DOHH2 (cell line): Measurements from ENCODE around the gene NAA35.

Experiments
- H3F3A ChIP-seq: fragments of 200-600 bp; sonication (generic), shearing (Covaris generic); 2 replicates; pipeline ENCODE4 v1.6.0; 2016; ENCODE audit warnings: antibody characterized with exemption, mild to moderate bottlenecking; ENCODE audit not compliant: control insufficient read depth, insufficient read depth
- H3K27ac ChIP-seq: fragments of 200-600 bp; sonication (generic); 2 replicates; pipeline ENCODE4 v1.5.1; 2014; ENCODE audit warnings: low read depth, mild to moderate bottlenecking, low read length, moderate library complexity
- H3K27me3 ChIP-seq: fragments of 200-600 bp; sonication (generic); 2 replicates; pipeline ENCODE4 v1.6.1; 2014; ENCODE audit warnings: mild to moderate bottlenecking, low read length, mixed read lengths; ENCODE audit not compliant: control insufficient read depth
- H3K36me3 ChIP-seq: fragments of 200-600 bp; sonication (generic); 2 replicates; pipeline ENCODE4 v1.6.1; 2014; ENCODE audit warnings: mild to moderate bottlenecking, low read length, moderate library complexity, mixed read lengths; ENCODE audit not compliant: control insufficient read depth
- H3K4me1 ChIP-seq: fragments of 200-600 bp; sonication (generic); 2 replicates; pipeline ENCODE4 v1.6.1; 2014; ENCODE audit warnings: mild to moderate bottlenecking, low read length, mixed read lengths; ENCODE audit not compliant: control insufficient read depth
- H3K4me2 ChIP-seq: fragments of 200-600 bp; sonication (generic); 2 replicates; pipeline ENCODE4 v1.6.0; 2014; ENCODE audit warnings: mild to moderate bottlenecking, low read length, moderate library complexity
- H3K4me3 ChIP-seq: fragments of 200-600 bp; sonication (generic); 2 replicates; pipeline ENCODE4 v1.5.1; 2014; ENCODE audit warnings: mild to moderate bottlenecking, low read length, mixed read lengths
- H3K79me2 ChIP-seq: fragments of 200-600 bp; sonication (generic); 2 replicates; pipeline ENCODE4 v1.6.1; 2014; ENCODE audit warnings: mild to moderate bottlenecking, low read length, mixed read lengths; ENCODE audit not compliant: control insufficient read depth
- H3K9me2 ChIP-seq: fragments of 200-600 bp; sonication (generic); replicated peaks from 2 replicates; pipeline ENCODE4 v1.6.1; 2014; ENCODE audit warnings: mild to moderate bottlenecking, low read length, mixed read lengths; ENCODE audit not compliant: control insufficient read depth
- H3K9me3 ChIP-seq: fragments of 200-600 bp; sonication (generic); 2 replicates; pipeline ENCODE4 v1.6.1; 2014; ENCODE audit warnings: antibody characterized with exemption, low read length, mixed read lengths; ENCODE audit not compliant: control insufficient read depth, insufficient read depth
- H4K20me1 ChIP-seq: fragments of 200-600 bp; sonication (generic); 2 replicates; pipeline ENCODE4 v1.6.0; 2014; ENCODE audit warnings: low read depth, mild to moderate bottlenecking, antibody characterized with exemption, low read length, moderate library complexity; ENCODE audit not compliant: control insufficient read depth, insufficient read depth
- EZH2phosphoT487 ChIP-seq: fragments of 200-600 bp; sonication (generic); IDR thresholded peaks from 2 replicates; pipeline ENCODE4 v1.6.1; 2017; ENCODE audit warnings: borderline replicate concordance, mild to moderate bottlenecking, antibody characterized with exemption, low read length, moderate library complexity, mixed read lengths
- TF ChIP-seq, protein P1 (sequence below): fragments of 200-600 bp; sonication (generic); IDR thresholded peaks from one replicate; pipeline ENCODE4 v1.5.1; 2014; ENCODE audit warnings: antibody characterized with exemption, mild to moderate bottlenecking, low read depth, low read length; ENCODE audit not compliant: poor library complexity, severe bottlenecking

The NAA35 gene

DNA sequence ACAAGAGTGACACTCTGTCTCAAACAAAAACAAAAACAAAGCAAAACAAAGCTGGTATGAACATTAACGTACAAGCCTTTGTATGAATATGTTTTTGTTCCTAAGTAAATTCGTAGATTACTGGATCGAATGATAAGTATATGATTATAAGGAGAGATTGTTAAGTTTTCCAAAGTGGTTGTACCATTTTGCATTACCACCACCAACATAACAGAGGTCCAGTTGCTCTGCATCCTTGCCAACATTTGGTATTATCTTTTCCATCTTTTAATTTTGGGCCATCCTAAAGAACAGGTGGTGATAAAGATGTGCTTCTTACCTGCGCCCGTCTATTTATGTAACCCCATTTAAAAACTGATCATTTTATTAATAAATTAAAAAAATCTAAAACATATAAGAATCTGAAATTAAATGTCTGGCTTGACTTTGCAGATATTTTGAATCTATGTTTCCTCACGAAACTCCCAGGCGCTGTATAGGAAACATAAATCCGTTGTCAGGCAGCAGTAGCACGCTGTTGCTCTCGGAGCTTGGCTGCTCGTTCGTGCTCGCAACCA is 593 bp upstream of the NAA35 start:
- peaks cover 4% of the 10 kb centered on the region; the same call in 1 of the 2 replicates for H3F3A ChIP-seq

DNA sequence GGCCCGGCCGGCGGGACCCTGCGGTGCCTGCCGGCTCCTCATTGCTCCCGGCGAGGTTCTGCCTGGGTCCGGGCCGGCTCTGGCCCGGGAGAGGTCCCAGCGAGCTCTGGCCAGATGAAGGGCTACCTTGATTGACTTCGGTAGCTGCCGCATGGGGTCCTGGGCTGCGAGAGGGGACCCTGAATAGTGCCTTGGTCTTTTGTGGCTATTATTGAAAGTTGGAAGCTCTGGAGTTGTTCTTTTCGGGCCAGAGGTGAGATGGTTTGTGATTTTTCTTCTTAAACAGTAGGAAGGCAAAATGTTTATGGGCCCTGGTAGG is 635 bp downstream of the NAA35 start:
- Histone ChIP-seq H3K79me2 (peaks cover 44% of the 10 kb centered on the region), H3K4me3 (peak overlapping the region; percentile 94), H3K4me1 (peaks cover 25% of the 10 kb centered on the region), H3K9me2 (no peaks in the 10 kb centered on the region), H3K4me2 (peak overlapping the region; percentile 87), H3K27ac (no peak overlapping the region), H3K27me3 (peaks cover 28% of the 10 kb centered on the region), H3K9me3 (no peaks in the 10 kb centered on the region), H4K20me1 (no peaks in the 10 kb centered on the region; the same call in 1 of the 2 replicates), H3K36me3 (peaks cover 29% of the 10 kb centered on the region), H3F3A (peaks cover 4% of the 10 kb centered on the region; the same call in 1 of the 2 replicates)
- no peak for TF ChIP-seq EZH2phosphoT487
- TF ChIP-seq, protein P1, sequence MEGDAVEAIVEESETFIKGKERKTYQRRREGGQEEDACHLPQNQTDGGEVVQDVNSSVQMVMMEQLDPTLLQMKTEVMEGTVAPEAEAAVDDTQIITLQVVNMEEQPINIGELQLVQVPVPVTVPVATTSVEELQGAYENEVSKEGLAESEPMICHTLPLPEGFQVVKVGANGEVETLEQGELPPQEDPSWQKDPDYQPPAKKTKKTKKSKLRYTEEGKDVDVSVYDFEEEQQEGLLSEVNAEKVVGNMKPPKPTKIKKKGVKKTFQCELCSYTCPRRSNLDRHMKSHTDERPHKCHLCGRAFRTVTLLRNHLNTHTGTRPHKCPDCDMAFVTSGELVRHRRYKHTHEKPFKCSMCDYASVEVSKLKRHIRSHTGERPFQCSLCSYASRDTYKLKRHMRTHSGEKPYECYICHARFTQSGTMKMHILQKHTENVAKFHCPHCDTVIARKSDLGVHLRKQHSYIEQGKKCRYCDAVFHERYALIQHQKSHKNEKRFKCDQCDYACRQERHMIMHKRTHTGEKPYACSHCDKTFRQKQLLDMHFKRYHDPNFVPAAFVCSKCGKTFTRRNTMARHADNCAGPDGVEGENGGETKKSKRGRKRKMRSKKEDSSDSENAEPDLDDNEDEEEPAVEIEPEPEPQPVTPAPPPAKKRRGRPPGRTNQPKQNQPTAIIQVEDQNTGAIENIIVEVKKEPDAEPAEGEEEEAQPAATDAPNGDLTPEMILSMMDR: no peak

More for the DNA sequence above, 593 bp upstream of the NAA35 start:
- Histone ChIP-seq H4K20me1 (peaks cover 2% of the 10 kb centered on the region), H3K36me3 (peaks cover 25% of the 10 kb centered on the region), H3K79me2 (peaks cover 40% of the 10 kb centered on the region), H3K4me1 (peaks cover 25% of the 10 kb centered on the region), H3K4me3 (no peak overlapping the region), H3K27ac (no peak overlapping the region), H3K4me2 (peak overlapping the region; percentile 50), H3K9me2 (no peaks in the 10 kb centered on the region), H3K27me3 (peaks cover 33% of the 10 kb centered on the region), H3K9me3 (no peaks in the 10 kb centered on the region)
- TF ChIP-seq EZH2phosphoT487: no peak
- TF ChIP-seq, protein P1: no peak

DNA sequence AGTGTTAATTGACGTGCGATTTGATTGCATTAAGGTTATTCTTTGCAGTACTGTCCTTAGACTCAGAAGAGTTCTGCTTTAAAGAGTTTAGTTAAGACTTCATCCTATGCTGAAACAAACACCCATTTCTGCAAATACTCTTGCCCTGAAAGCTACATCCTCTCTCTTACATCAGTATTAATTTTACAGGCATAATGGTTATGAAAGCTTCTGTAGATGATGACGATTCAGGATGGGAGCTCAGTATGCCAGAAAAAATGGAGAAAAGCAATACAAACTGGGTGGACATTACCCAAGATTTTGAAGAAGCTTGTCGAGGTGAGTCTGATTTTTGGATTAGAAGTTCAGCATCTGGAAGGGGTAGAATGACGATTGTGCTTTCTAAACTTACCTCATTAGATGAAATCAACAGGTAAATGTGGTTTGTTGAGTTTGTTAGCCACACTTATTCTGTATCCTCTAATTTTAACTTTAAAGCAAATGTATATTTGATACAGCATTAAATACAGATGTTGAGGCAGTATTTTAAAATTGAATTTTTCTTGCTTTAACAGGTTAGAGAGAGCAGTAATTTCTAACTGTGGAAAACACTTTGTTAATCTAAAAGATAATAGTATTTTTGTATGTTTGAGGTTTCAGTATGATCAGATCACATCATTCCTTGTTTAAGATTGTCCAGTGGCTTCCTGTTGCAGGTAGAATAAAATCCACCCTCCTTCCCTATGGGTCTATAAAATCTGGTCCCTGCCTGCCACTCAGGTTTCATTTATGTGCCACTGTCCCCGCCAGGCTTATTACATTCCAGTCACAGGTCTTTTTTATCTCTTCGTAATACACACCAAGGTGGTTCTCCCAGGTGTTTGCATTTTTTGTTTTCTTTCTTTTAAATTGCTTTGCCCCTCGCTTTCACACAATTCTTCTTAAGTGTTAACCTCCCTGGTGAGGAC is 1.3 kb downstream of the NAA35 start:
- Histone ChIP-seq H3K79me2 (peaks cover 45% of the 10 kb centered on the region), H3K9me3 (no peaks in the 10 kb centered on the region), H3K4me2 (peak overlapping the region; percentile 87), H3F3A (peaks cover 4% of the 10 kb centered on the region; the same call in 1 of the 2 replicates), H4K20me1 (no peaks in the 10 kb centered on the region; the same call in 1 of the 2 replicates), H3K36me3 (peaks cover 33% of the 10 kb centered on the region), H3K27me3 (peaks cover 27% of the 10 kb centered on the region), H3K9me2 (no peaks in the 10 kb centered on the region), H3K4me3 (peak overlapping the region; percentile 94), H3K4me1 (peaks cover 25% of the 10 kb centered on the region), H3K27ac (no peak overlapping the region)
- TF ChIP-seq, protein P1: no peak
- no peak for TF ChIP-seq EZH2phosphoT487
